ENCODE results near the gene NT5DC1.

NT5DC1 gene

DNA sequence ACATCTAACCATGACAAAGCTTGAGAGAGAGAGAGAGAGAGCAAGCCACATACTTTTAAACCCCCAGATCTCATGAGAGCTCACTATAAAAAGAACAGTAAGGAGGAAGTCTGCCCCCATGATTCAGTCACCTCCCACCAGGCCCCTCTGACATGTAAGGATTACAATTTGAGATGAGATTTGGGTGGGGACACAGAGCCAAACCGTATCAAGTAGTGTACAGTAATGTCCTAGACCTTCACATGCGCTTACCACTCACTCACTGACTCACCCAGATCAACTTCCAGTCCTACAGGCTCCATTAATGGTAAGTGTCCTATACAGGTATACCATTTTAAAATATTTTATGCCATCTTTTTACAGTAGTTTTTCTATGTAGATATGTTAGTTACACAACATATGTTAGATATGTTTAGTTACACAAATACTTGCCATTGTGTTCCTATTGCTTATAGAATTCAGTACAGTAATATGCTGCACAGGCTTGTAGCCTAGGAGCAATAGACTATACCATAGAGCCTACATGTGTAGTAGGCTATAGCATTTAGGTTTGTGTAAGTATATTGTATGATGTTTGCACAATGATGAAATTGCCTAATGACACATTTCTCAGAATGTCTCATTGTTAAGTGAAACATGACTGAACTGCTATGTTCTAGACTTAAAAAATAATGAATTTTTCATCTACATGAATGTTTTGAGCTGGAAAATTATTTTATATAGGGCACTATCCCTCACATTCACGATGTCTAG lies 167.4 kb downstream of the NT5DC1 start:
- TF ChIP-seq GATA2 (IDR thresholded peaks at IDR 0.05; ENCODE audit: low read depth, low read length), result no peak
- TF ChIP-seq GATA3 (IDR thresholded peaks at IDR 0.05; ENCODE audit: low read depth, low read length), result no peak

DNA sequence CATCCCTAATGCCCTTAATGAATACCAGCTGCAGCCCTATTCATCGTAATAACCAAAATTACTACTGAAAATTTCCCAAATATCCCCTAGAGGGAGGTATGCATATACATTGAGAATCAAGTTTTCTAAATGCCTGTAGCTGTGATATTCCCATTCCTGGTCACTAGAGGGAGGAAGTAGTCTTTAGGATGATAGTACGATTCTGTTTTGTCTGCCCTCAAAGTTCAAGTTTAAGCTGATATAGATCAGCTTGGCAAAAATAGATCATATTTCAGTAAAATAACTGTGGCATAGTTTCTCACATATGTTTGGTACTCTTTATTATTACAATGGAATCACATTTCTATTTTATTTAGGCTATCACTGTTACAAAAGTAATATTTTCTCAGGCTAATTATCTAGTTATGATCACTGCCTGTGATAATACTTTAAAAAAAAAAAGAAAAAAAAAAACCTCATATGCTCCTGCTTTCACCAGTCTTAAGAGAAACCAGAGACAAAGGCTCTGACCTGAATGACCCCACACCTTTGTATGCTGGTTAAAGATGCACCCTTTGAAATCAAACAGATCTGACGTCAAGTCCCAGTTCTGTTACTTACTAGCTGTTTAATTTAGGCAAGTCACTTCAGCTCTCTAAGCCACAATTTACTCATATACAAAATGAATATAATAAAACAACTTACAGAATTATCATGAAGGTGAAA lies 168.1 kb downstream of the NT5DC1 start:
- TF ChIP-seq GATA2 (IDR thresholded peaks at IDR 0.05; ENCODE audit: low read depth, low read length) (0 out of 2 replicates have a peak, but pooled peaks have one; percentile 45), GATA3 (IDR thresholded peaks at IDR 0.05; ENCODE audit: low read depth, low read length) (peak; percentile 65)

DNA sequence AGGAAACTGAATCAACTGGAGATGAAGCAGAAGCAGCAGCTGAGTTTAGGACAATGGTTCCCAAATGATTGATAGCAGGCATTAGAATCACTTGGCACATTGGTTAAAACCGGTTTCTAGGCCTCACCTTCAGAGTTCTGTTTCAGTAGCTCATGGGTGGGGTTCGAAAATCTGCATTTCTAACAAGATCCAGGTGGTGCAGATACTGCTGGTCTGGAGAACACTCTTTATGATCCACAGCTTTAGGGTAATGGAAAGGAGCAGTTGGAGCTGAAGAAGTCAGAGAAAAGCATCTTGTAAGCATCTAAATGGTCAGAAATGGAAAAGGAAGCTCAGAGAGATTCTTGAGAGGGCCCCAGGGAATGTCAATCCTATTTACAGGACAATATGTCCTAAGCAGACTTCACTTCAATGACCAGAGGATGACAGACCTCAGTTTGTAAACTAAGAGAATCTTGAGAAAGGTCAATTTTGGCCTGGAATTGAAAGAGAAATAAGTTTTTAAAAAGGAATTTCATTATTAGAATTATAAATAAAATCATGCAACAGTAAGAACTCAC lies 170.6 kb downstream of the NT5DC1 start:
- TF ChIP-seq GATA3 (IDR thresholded peaks at IDR 0.05; ENCODE audit: low read depth, low read length) (no peak), GATA2 (IDR thresholded peaks at IDR 0.05; ENCODE audit: low read depth, low read length) (no peak)

DNA sequence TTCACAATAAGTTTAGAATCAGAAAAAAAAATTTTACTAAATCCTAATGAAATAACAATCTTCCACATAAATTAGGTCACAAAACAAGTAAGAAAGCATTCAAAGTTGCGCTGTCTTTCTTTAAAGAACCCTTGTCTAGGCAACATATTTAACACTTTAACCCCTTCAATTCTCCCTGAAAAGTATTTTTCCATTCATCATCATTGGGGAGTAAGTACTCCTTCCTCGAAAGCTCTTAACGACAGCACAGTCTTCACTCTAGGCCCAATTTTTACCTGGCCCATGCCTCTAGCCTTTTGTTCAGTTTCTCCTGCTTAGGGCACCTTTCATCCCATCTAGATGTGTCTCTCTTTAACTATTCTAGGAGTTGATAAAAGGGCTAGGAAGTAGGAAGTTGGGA lies 176.5 kb downstream of the NT5DC1 start:
- TF ChIP-seq GATA3 (IDR thresholded peaks at IDR 0.05; ENCODE audit: low read depth, low read length) (no peak), GATA2 (IDR thresholded peaks at IDR 0.05; ENCODE audit: low read depth, low read length) (no peak)

DNA sequence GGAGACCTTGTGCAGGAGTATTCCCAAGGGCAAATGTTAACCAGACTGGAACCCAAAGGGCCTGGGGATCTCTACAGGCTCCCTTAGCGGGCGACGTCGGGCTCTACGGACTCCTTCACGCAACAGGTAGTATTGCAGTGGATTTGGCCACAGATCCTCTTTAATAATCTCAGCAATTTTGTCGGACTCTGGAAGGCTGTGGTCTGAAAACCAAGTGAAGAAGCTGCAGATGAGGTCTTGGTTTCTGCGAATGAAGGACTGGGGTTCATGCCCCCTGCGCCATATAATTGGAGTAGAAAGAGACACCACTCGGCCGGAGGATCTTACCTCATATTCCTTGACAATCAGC lies 177.8 kb downstream of the NT5DC1 start:
- TF ChIP-seq GATA3 (IDR thresholded peaks at IDR 0.05; ENCODE audit: low read depth, low read length), result no peak
- no peak for TF ChIP-seq GATA2 (IDR thresholded peaks at IDR 0.05; ENCODE audit: low read depth, low read length)

GRCh38 chr6:116278854-116279231 lies 178.2 kb downstream of the NT5DC1 start:
- TF ChIP-seq GATA2 (IDR thresholded peaks at IDR 0.05; ENCODE audit: low read depth, low read length) (no peak), GATA3 (IDR thresholded peaks at IDR 0.05; ENCODE audit: low read depth, low read length) (no peak)

GRCh38 chr6:116279232-116280160 lies 178.8 kb downstream of the NT5DC1 start, which contains the start of gene TSPYL1:
Gene TSPYL1, minus strand, starts transcription at chr6:116279930. Its CDS starts 100 bp downstream, at chr6:116279830.
- TF ChIP-seq GATA3 (IDR thresholded peaks at IDR 0.05; ENCODE audit: low read depth, low read length), result no peak

GRCh38 chr6:116280161-116280932 lies 179.7 kb downstream of the NT5DC1 start:
- TF ChIP-seq GATA2 (IDR thresholded peaks at IDR 0.05; ENCODE audit: low read depth, low read length) (no peak), GATA3 (IDR thresholded peaks at IDR 0.05; ENCODE audit: low read depth, low read length) (no peak)

DNA sequence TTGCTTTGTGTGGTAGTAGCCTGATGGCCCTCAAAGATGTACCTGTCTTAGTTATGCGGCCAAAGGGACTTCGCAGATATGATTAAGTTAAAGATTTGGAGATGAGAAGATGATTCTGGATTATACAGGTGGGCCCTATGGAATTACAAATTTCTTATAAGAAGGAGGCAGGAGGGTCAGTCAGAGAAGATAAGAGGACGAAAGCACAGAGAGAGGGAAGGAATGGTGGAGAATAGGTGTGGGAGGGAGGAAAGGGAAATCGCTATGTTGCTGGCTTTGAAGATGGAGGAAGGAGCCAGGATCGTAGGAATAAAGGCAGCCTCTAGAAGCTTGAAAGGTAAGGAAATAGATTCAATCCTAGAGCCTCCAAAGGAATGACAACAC lies 180.3 kb downstream of the NT5DC1 start:
- TF ChIP-seq GATA3 (IDR thresholded peaks at IDR 0.05; ENCODE audit: low read depth, low read length) (no peak), GATA2 (IDR thresholded peaks at IDR 0.05; ENCODE audit: low read depth, low read length) (no peak)

GRCh38 chr6:116282698-116283097 lies 182.0 kb downstream of the NT5DC1 start:
- no peak for TF ChIP-seq GATA2 (IDR thresholded peaks at IDR 0.05; ENCODE audit: low read depth, low read length)
- no peak for TF ChIP-seq GATA3 (IDR thresholded peaks at IDR 0.05; ENCODE audit: low read depth, low read length)

DNA sequence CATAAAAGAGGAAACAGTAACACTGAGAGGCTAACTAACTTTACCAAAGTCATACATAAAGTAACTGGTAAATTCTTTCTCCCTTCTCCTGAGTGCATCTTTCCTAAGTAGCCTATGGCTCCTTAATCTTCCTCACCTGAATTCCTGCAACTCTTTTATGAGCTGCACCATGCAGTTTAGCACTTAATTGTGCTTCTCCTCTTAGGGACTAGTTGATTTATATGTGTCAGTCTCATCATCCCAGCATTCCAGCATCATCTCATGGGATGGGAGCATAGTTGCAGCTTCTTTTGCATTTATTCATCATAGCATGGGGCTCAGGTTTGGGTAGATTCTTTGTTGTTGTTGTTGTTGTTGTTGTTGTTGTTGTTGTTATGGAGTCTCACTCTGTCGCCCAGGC lies 182.5 kb downstream of the NT5DC1 start:
- TF ChIP-seq GATA3 (IDR thresholded peaks at IDR 0.05; ENCODE audit: low read depth, low read length) (no peak), GATA2 (IDR thresholded peaks at IDR 0.05; ENCODE audit: low read depth, low read length) (no peak)

DNA sequence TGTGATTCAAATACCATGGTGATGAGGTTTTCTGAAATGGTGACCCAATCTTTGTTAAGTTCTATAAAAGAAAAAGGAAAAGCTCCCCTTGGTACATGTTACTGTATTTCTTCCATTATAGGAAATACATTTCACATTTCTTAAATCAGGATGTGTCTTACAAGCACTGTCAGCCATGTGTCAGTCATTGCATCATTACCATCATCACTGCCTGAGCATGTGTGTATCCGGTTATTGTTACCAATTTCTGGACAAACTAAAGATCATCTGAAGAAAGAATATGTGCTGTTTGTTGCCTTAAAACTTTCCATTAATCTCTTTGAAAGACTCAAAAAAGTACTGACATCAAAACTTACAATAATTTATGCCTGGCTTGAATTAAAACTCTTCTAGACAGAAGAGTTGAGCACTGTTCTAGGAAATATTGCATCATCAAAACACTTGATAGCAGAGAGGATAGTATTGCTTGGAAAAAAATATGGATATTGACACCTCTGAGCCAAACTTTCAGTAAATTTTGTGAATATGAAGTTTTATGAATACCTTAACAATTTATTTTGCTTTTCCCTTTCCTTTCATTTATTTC lies 186.2 kb downstream of the NT5DC1 start:
- TF ChIP-seq GATA2 (IDR thresholded peaks at IDR 0.05; ENCODE audit: low read depth, low read length) (no peak), GATA3 (IDR thresholded peaks at IDR 0.05; ENCODE audit: low read depth, low read length) (no peak)

Data from SH-SY5Y (cell line).